Mesenchymal stem cell (in vitro differentiated cells and primary cell): ENCODE measurements around the gene EMB.
"Not testable (repeated sequence)": the region's sequence is repeated elsewhere in the genome, so short reads cannot be mapped to it uniquely, and the experiment has no call there.

Experiments
- DNase-seq: peaks from one replicate; pipeline ENCODE4 v3.0.0-alpha.2; 2013
- H2AFZ ChIP-seq: one replicate; pipeline ENCODE4 v1.6.1; 2013; ENCODE audit warnings: low read depth, mild to moderate bottlenecking, control low read depth, inconsistent platforms, low read length, moderate library complexity
- H2AK5ac ChIP-seq: 2 replicates; pipeline ENCODE4 v1.6.1; 2013; ENCODE audit warnings: low read length, moderate library complexity, mild to moderate bottlenecking, inconsistent platforms; ENCODE audit not compliant: severe bottlenecking
- H2BK120ac ChIP-seq: one replicate; pipeline ENCODE4 v1.6.1; 2013; ENCODE audit warnings: low read depth, mild to moderate bottlenecking, inconsistent platforms, low read length, moderate library complexity
- H2BK12ac ChIP-seq, 2 experiments: one replicate each; pipeline ENCODE4 v1.6.1; 2013; ENCODE audit warnings: inconsistent platforms in 2 of 2, low read length in 2 of 2, mild to moderate bottlenecking in 2 of 2, moderate library complexity in 2 of 2, control low read depth in 1 of 2
- H2BK15ac ChIP-seq: one replicate; pipeline ENCODE4 v1.6.1; 2013; ENCODE audit warnings: mild to moderate bottlenecking, low read depth, inconsistent platforms; ENCODE audit not compliant: poor library complexity, severe bottlenecking
- H2BK5ac ChIP-seq: 2 replicates; pipeline ENCODE4 v1.6.1; 2013; ENCODE audit warnings: low read depth, mild to moderate bottlenecking, low read length, control low read depth, inconsistent platforms; ENCODE audit not compliant: poor library complexity, severe bottlenecking
- H3K14ac ChIP-seq, 2 experiments: one replicate each; pipeline ENCODE4 v1.6.1; 2013; ENCODE audit warnings: inconsistent platforms in 2 of 2, low read length in 2 of 2, control low read depth in 1 of 2, mild to moderate bottlenecking in 1 of 2, moderate library complexity in 1 of 2
- H3K18ac ChIP-seq, 2 experiments: one replicate each; pipeline ENCODE4 v1.6.1; 2013; ENCODE audit warnings: inconsistent platforms in 2 of 2, low read length in 2 of 2, control low read depth in 1 of 2, low read depth in 1 of 2, mild to moderate bottlenecking in 1 of 2
- H3K23ac ChIP-seq, 2 experiments: one replicate each; pipeline ENCODE4 v1.6.1; 2013; ENCODE audit warnings: inconsistent platforms in 2 of 2, low read length in 2 of 2, mild to moderate bottlenecking in 2 of 2, moderate library complexity in 2 of 2, control low read depth in 1 of 2
- H3K27ac ChIP-seq: 2 replicates; pipeline ENCODE4 v1.5.1; 2013; ENCODE audit warnings: mild to moderate bottlenecking, moderate library complexity, low read length, control low read depth, inconsistent platforms; ENCODE audit not compliant: poor library complexity, severe bottlenecking
- H3K27me3 ChIP-seq, 2 experiments: 2 replicates each; pipeline versions ENCODE4 v1.6.1 to v1.7.0; 2013; ENCODE audit warnings: low read length in 2 of 2, mild to moderate bottlenecking in 2 of 2, moderate library complexity in 2 of 2, control low read depth in 1 of 2, inconsistent platforms in 1 of 2; ENCODE audit not compliant: control insufficient read depth in 1 of 2, insufficient read depth in 1 of 2
- H3K36me3 ChIP-seq, 2 experiments: 2 replicates each; pipeline versions ENCODE4 v1.6.1 to v1.7.0; 2013; ENCODE audit warnings: low read length in 2 of 2, control low read depth in 1 of 2, inconsistent platforms in 1 of 2, low read depth in 1 of 2, mild to moderate bottlenecking in 1 of 2; ENCODE audit not compliant: insufficient read depth in 2 of 2, control insufficient read depth in 1 of 2
- H3K4ac ChIP-seq, 2 experiments: one replicate each; pipeline ENCODE4 v1.6.1; 2013; ENCODE audit warnings: inconsistent platforms in 2 of 2, low read length in 2 of 2, mild to moderate bottlenecking in 2 of 2, moderate library complexity in 2 of 2, control low read depth in 1 of 2, low read depth in 1 of 2
- H3K4me1 ChIP-seq: 2 replicates; pipeline ENCODE4 v1.6.1; 2013; ENCODE audit warnings: low read depth, low read length, control low read depth; ENCODE audit not compliant: control insufficient read depth, insufficient read depth
- H3K4me2 ChIP-seq: 2 replicates; pipeline ENCODE4 v1.6.1; 2013; ENCODE audit warnings: low read length, mild to moderate bottlenecking, inconsistent platforms; ENCODE audit not compliant: poor library complexity, severe bottlenecking
- H3K4me3 ChIP-seq, 2 experiments: 2 replicates each; pipeline versions ENCODE4 v1.5.1 to v1.7.0; 2013; ENCODE audit warnings: low read length in 2 of 2, mild to moderate bottlenecking in 2 of 2, control low read depth in 1 of 2, low read depth in 1 of 2; ENCODE audit not compliant: insufficient read depth in 1 of 2
- H3K79me1 ChIP-seq: replicated peaks from 2 replicates; pipeline ENCODE4 v1.6.1; 2013; ENCODE audit warnings: mild to moderate bottlenecking, control low read depth, low read length, inconsistent platforms; ENCODE audit not compliant: poor library complexity, severe bottlenecking
- H3K9ac ChIP-seq: 2 replicates; pipeline ENCODE4 v1.7.0; 2013; ENCODE audit warnings: mild to moderate bottlenecking, low read length, moderate library complexity
- H3K9me3 ChIP-seq: 2 replicates; pipeline ENCODE4 v1.7.0; 2013; ENCODE audit warnings: mild to moderate bottlenecking, low read length; ENCODE audit not compliant: control insufficient read depth
- H4K8ac ChIP-seq: one replicate; pipeline ENCODE4 v1.6.1; 2013; ENCODE audit warnings: inconsistent platforms, mild to moderate bottlenecking, low read length, moderate library complexity
- H4K91ac ChIP-seq: one replicate; pipeline ENCODE4 v1.6.1; 2013; ENCODE audit warnings: mild to moderate bottlenecking, low read length, inconsistent platforms
- WGBS: methylation state at CpG from one replicate; pipeline ENCODE4 v1.1.7; 2013; ENCODE audit warnings: mixed read lengths; 5-methylcytosine and 5-hydroxymethylcytosine counted together

The EMB gene

DNA sequence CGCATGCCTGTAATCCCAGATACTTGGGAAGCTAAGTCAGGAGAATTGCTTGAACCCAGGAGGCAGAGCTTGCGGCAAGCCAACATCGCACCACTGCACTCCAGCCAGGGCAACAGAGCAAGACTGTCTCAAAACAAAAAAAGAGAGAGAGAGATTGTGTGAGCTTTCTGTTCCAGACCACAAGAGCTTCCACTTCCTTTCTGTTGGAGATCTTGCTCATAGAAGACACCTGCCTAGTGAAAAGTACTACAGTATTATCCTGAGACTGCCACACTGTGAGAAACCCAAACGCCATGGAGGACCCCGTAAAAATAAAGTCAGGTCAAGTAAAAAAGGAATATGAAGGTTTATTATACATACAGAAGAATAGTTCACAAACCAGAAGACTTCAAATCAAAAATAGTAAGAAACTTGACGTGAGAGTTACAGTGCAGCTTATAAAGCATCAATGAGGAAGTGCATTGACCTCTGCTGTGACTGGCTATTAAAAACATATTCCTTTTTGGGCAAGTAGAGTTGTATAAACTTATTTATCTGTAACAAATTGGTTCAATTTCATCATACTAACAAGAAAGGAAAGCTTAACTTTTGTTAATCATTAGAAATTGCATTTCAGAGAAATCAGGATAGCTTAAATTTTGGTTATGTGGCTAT is 4.3 kb upstream of the EMB start:
- Histone ChIP-seq H2BK12ac (no peak overlapping the region), H2BK5ac (no peak overlapping the region), H2AFZ (no peak overlapping the region), H3K14ac (no peak overlapping the region), H2AK5ac (no peak overlapping the region), H3K27me3 (peaks cover 0 to 5% of the 10 kb centered on the region in 2 experiments), H4K8ac (no peak overlapping the region), H3K23ac (no peak overlapping the region), H3K9me3 (no peaks in the 10 kb centered on the region), H4K91ac (no peak overlapping the region), H3K4me1 (peaks cover 9% of the 10 kb centered on the region), H3K18ac (no peak overlapping the region), H3K79me1 (no peaks in the 10 kb centered on the region), H3K9ac (no peak overlapping the region), H3K36me3 (no peaks in the 10 kb centered on the region), H3K27ac (no peak overlapping the region), H3K4me2 (no peak overlapping the region), H2BK120ac (no peak overlapping the region), H2BK15ac (no peak overlapping the region), H3K4ac (no peak overlapping the region), H3K4me3 (no peak overlapping the region)
- no peak for DNase-seq
- 100% methylated on average over 4 of the region's 6 CpGs for WGBS

DNA sequence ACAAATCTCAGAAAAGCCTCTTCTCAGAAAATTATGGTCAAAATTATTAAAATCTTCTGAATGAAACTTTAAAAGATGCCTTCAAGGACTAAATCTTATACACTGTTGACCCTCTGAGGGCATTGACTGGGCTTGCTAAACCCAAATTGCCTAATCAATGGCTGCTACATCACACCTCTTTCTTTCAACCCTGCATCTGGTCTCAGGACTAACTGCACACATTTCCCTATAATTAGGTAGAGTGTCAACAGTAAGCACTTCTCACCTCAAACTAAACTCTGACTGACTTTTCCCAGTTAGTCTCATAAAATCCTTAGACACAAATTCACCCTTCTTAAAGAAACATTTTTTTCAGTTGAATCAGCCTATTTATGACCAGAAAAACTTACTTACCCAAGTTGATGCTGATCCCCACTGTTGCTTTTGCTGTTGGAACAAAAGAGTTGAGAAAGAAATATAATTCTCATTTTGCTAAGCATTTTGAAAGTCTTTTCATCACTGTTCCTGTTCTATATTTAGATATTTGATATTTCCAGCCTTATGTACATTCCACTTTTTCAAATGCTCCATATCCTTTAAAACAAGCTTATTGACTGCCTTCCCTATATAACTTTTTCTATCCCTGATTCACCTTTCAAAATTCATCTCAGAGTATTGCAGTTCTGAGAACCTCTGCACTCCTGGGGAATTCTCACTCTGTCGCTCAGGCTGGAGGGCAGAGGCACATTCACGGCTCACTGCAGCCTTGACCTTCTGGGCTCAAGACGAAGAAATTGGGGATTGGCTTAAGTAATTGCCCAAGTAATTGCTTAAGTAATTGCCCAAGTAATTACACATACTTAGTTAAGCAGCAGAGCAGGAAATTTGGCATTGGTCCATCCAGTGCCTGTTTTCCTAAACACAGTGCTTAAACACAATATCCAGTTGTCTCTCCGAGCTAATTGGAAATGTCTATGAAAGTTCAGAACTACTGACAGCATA is 1.8 kb upstream of the EMB start:
- WGBS, result no CpG with 5 or more reads among the region's 4 CpGs
- H3K9ac ChIP-seq, result not testable (repeated sequence)

DNA sequence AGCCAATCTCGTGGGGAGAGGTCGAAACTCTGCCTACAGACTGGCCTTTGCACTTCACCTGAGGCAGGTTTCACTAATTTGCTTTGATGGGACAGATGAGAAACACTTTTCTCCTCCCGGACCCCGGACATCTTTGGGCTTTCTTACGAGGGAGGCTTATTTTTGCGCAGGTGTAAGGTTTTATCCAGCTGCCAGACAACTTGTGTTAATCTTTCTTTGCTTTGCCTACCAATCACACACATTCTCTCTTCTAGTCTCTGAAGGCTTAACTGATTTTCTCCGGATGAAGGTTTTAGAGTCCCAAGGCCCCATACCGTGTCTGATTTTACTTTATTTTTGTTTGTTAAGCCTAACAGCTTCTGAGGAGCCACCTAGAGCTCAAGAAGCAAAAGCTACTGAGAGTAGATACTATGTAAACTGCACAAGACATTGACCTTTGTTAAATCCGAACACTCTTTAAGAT is 436 bp upstream of the EMB start:
- H3K27ac ChIP-seq, result no peak overlapping the region
- H3K23ac ChIP-seq, result no peak overlapping the region
- H2BK12ac ChIP-seq, result no peak overlapping the region
- peaks cover 0 to 5% of the 10 kb centered on the region in 2 experiments for H3K27me3 ChIP-seq
- no peak overlapping the region for H4K8ac ChIP-seq
- H3K14ac ChIP-seq, result no peak overlapping the region
- peak overlapping the region; percentile 57 for H2BK15ac ChIP-seq
- H4K91ac ChIP-seq, result no peak overlapping the region
- H3K4ac ChIP-seq, result no peak overlapping the region
- H3K4me1 ChIP-seq, result peaks cover 9% of the 10 kb centered on the region
- H2BK5ac ChIP-seq, result no peak overlapping the region
- H2AFZ ChIP-seq, result peak overlapping the region; percentile 80
- no peak overlapping the region for H2BK120ac ChIP-seq
- H3K79me1 ChIP-seq, result no peaks in the 10 kb centered on the region
- H3K4me3 ChIP-seq, result peak overlapping the region; percentile 68 to 72
- 24% methylated on average over 8 of the region's 9 CpGs for WGBS
- DNase-seq, result no peak
- H3K36me3 ChIP-seq, result no peaks in the 10 kb centered on the region
- no peak overlapping the region for H2AK5ac ChIP-seq
- H3K4me2 ChIP-seq, result peak overlapping the region; percentile 81
- no peaks in the 10 kb centered on the region for H3K9me3 ChIP-seq
- peak overlapping the region; percentile 38 for H3K9ac ChIP-seq
- no peak overlapping the region for H3K18ac ChIP-seq

More for the DNA sequence above, 1.8 kb upstream of the EMB start:
- H3K79me1 ChIP-seq, H3K27me3 ChIP-seq, H2BK120ac ChIP-seq, H2AK5ac ChIP-seq, H3K18ac ChIP-seq, H3K14ac ChIP-seq, H3K27ac ChIP-seq, H2BK12ac ChIP-seq, H2BK5ac ChIP-seq, H2AFZ ChIP-seq, H3K4ac ChIP-seq, H4K8ac ChIP-seq, DNase-seq, H3K36me3 ChIP-seq, H4K91ac ChIP-seq, H3K4me3 ChIP-seq, H3K4me1 ChIP-seq, H3K23ac ChIP-seq, H2BK15ac ChIP-seq, H3K9me3 ChIP-seq, H3K4me2 ChIP-seq: not testable (repeated sequence)

DNA sequence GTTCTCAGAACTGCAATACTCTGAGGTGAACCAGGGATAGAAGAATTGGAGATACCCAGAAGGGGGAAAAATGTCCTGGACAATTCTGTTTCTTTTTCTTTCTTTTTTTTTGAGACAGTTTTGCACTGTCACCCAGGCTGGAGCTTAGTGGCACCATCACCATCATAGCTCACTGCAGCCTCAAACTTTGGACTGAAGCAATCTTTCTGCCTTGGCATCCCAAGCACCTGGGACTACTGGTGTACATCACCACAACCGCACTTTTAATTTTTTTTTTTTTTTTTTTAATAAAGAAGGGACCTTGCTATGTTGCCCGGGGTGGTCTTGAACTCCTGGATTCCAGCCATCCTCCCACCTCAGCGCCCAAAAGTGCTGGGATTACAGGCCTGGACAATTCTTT is 1.9 kb downstream of the EMB start:
- WGBS, result 73% methylated on average over 2 of the region's 3 CpGs
- no peak overlapping the region for H3K23ac ChIP-seq

More for the DNA sequence above, 1.9 kb downstream of the EMB start:
- Histone ChIP-seq H3K4me3 (no peak overlapping the region), H3K36me3 (no peaks in the 10 kb centered on the region), H3K18ac (no peak overlapping the region), H2BK120ac (no peak overlapping the region), H4K91ac (no peak overlapping the region), H3K4ac (no peak overlapping the region), H4K8ac (no peak overlapping the region), H3K14ac (no peak overlapping the region), H3K9me3 (no peaks in the 10 kb centered on the region), H2BK15ac (no peak overlapping the region), H3K4me1 (peaks cover 9% of the 10 kb centered on the region), H3K27me3 (peaks cover 0 to 5% of the 10 kb centered on the region in 2 experiments), H2AFZ (no peak overlapping the region), H3K9ac (no peak overlapping the region), H2AK5ac (no peak overlapping the region), H2BK5ac (no peak overlapping the region), H3K79me1 (no peaks in the 10 kb centered on the region), H2BK12ac (no peak overlapping the region), H3K4me2 (no peak overlapping the region), H3K27ac (no peak overlapping the region)
- DNase-seq, result no peak
